Activated CD4-positive, alpha-beta T cell treated with anti-CD3 and anti-CD28 coated beads for 4 hours (primary cell): ENCODE results near the gene BRD1.
"Not testable (repeated sequence)": the region's sequence is repeated elsewhere in the genome, so short reads cannot be mapped to it uniquely, and the experiment has no call there.

Experiments used
- DNase-seq, 2 donors: peaks; one replicate each; pipeline ENCODE4 v3.0.0-alpha.2; 2020

Gene BRD1

DNA sequence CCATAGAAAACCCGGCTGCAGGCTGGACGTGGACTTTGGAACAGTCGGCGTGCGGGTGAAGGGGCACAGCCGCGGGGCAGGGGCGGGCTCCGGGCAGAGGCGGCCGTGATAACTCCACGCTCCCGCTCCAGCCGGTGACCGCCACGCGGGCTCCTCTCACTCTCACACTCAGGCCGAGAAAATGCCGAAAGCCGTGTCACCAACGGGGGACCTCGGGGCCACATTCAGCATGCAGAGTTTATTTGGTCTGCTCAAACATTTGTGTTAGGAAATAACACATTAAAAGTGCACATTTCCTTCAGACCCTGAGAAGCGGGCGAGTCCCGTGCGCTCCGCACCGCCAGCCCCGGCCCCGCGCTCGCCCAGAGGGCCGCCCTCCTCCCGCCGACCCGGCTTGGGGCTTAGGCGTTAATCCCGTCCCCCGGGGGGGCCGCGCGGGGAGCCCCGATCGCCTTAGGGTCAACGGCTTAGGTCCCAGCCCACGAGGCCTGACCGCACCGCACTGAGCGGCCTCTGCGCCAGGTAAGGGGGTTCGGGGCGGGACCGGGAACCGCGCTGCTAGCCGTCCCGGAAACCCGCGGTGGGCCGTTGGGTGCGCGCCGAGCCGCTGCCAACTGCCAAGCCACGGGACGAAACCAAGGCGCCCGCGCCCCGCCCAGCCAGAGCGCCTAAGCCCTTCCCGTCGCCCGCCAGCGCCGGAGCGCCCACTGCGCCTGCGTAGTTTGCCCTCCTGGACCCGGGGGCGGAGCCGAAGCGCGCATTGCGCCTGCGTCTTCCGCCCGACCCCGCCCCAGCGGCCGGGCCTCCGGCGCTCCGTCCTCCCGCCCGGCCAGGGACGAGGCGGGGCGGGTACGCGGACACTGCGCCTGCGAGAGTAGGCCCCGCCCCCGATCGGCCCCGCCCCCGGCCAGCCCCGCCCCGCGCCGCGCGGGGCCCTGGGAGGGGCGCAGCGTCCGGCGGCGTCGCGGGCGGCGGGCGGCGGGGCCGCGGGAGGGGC is 25.5 kb upstream of the BRD1 start, which contains the start of gene ZBED4:
Gene ZBED4 (plus strand): TSS at position 947 of the 997 bp plus-strand sequence. CDS start 29,819 bp downstream, outside the sequence.
- DNase-seq = peak; percentile 97 to 98

- DNase-seq = not testable (repeated sequence)
These were observed 24.9 kb upstream of the BRD1 start for GRCh38 chr22:49852568-49852897.

DNA sequence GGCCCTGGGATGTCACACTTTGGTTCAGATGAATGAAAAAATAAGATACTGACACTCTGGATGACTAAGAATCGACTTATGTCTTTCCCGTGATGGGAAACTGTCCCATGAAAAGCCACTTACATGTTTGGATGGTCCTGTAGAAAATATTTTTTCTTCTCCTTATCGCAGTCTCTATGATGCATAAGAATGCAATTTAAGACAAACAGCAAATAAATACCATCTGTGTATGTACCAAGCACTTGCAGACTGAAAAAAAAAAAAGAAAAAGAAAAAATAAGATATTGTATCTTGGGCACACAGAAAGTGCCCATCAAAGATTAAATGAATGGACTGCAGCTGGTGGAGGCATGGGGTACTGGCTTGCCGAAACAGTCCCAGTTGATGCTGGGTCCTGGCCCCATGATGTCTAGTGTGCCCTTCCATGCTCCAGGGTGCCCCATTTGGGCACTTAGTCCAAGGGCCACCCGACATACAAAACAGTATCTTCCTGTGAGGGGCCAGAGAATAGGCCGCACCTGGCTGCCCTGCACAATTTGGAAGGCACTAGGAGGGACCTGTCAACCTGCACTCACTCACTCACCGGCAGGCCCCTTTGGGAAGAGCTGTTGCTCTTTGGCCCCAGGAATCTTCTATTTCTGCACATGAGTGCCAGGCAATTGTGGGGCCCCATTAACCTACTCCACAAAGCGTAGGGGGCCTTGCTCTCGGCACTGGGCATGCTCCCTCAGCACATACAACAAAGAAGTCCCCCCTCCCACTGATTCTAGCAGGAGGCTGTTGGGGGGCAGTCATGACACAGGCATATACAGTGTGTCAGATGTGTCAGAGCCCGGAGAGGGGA is 23.5 kb upstream of the BRD1 start:
- no peak for DNase-seq

DNA sequence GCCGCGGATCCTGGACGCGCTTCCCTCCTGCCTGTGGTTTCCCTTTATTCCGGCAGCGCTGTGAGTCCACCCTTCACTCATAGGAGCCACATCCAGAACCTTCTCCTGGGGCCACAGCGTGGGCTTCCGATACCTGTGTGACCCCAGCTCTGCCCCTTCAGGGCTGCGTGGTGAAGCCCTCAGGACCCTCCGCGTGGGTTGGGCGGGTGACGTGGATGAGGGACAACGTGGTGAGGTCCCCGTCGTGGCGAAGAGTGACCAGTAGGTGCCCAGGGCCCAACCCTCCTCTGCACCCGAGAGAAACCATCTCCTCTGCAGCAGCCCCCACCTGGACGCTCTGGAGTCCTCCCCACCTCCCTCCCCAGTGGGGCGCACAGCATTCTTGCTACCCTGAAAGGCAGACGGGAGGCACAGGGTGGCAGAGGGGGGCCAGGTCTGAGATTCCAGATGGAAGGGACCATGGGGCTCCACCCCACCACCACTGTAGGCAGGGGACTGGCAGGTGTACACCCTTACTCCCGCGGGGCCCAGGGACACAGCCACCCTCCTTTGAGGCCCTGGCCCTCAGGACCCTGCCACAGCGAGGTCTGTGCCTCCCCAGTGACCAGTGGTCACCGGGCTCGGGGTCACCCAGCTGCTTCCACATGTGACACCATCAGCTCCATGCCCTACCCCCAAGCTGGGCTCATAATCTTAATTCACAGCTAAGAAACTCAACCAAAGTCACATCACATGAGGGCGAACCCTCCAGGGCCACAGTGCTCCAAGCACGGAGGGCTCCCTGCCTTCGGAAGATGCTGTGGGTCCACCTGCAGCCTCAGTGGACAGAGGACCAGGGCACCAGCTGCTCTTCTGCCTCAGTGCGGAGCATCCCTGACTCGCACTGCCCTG is 22.6 kb upstream of the BRD1 start:
- no peak for DNase-seq

- DNase-seq = no peak
These were observed 21.7 kb upstream of the BRD1 start for GRCh38 chr22:49849161-49850020.

GRCh38 chr22:49848690-49849160 is 21.1 kb upstream of the BRD1 start:
- DNase-seq = no peak

DNA sequence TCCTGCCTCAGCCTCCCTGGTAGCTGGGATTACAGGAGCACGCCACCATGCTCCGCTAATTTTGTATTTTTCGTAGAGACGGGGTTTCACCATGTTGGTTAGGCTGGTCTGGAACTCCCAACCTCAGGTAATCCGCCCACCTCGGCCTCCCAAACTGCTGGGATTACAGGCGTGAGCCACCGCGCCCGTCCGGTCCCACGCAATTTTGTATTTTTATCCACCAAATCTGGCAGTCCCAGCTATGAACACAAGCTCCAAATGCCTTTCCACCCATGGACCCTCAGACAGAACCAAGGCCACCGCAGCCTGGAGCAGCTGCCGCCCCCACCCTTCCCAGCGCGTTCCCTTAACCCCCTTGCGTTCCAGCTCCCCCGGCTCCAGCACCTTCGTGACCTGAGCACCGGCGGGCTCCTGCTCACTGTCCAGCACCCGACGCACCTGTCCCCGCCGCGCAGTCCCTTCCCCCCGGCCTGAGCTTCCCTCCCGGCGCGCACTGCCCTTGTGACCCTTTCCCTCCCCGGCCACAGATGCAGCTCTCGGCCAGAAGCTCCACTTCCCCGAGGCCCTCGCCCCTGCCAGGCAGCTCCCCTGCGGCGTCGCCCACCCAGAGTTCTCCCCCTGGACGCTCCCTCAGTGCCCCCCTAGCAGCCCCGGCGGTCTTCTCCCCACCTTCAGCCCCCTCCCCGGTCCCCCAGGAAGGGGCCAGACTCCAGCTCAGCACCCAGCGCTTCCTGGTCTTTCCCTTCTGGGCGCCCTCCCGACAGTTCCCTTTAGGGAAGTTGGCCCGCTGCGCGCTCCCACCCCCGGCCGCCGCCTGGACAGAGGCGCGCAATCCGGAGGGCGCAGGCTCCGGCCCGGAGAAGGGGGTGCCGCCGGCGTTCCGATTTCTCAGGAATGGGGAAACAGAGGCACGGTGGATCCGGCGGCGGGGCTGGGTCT is 20.3 kb upstream of the BRD1 start:
- DNase-seq = no peak

DNA sequence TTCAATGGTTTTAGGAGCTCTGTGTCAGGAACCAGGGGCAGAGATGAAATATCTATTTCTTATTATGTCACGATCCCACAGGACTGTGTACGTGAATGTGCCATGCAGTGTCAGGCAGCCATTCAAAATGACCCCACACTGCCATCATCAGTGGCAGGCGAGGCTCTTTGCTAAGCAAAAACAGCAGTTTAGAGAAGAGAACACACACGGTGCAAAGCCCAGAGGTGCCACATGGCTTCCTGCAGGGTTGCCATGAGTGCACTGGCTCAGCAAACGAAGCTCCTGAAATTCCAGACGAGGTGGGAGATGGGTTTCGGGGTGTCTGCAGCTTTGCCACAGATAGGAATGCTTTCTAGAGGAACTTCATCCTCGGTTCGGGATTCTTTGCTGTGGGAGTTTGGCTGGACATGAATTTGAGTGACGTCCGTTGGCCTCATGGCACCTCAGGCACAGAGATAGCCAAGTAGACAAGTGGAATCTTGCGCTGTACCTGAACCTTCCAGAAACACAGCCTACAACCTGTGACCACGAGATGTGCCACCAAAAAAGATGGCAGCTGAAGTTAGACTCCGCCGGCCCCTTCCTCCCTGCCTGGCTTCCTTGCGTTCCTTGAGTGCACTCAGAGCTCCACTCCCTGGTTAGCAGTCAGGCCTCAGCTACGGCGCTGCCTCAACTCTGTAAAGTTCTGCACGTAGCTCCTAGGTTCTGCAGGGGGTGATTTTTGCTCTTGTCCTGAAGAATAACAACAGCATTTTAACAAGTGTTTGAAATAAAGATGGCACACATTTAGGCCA is 18.2 kb upstream of the BRD1 start:
- DNase-seq = no peak

GRCh38 chr22:49845241-49845640 is 17.6 kb upstream of the BRD1 start:
- DNase-seq = no peak

GRCh38 chr22:49838771-49839717 is 11.4 kb upstream of the BRD1 start:
- peak; percentile 90 to 92 for DNase-seq

DNA sequence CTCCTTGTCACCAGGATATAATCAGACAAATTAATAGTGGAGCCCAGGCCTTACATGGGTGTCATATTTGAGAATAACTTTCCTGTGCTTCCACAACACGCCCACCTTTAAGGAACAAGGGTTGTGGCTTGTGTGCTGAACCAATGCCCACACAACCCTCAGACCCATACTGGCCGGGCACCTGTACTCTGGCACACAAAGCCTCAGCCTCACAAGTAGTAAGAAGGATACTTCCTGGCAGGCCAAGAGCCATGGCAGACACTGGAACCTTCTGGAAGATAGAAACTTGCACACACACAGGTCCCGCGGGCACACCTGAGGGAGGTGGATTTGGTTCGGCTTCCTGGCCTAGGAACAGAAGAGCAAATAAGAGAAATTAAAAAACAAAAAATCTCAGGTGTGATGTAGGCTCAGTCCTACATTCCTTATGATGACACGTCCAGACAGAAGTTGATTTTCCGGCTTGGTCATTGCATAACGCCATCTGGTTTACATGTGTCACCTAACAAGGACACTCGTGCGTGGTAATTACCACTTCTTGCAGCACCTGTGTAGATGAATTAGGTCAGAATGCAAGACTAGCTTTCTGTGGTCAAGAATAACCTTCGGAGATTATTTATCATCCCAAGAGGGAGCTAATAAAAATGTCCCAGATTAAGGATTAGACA is 5.8 kb upstream of the BRD1 start:
- no peak for DNase-seq

GRCh38 chr22:49829044-49829853 is 1.6 kb upstream of the BRD1 start:
- no peak for DNase-seq

DNA sequence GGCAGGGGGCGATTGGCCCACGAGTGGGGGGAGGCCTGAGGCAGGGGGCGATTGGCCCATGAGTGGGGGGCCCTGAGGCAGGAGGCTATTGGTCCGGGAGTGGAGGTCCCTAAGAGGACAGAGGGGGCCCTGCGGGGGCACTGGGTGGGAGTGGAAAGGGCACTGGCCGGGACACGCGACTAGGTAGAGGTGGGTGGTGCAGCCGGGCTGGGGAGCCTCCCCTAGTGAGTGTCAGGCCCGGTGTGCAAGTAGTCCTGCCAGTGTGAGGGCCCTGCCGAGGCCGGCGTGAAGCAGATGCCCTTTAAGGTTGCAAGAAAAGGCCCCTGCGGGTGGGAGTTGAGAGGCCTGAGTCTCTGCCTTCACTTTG is 909 bp upstream of the BRD1 start:
- no peak for DNase-seq

GRCh38 chr22:49827271-49827852 is 311 bp downstream of the BRD1 start:
- DNase-seq = no peak

GRCh38 chr22:49826603-49827270 is 936 bp downstream of the BRD1 start:
- DNase-seq = peak in 1 of 2 donors; percentile 40
